Measurements from ENCODE around the gene TMIE.

TMIE gene

DNA sequence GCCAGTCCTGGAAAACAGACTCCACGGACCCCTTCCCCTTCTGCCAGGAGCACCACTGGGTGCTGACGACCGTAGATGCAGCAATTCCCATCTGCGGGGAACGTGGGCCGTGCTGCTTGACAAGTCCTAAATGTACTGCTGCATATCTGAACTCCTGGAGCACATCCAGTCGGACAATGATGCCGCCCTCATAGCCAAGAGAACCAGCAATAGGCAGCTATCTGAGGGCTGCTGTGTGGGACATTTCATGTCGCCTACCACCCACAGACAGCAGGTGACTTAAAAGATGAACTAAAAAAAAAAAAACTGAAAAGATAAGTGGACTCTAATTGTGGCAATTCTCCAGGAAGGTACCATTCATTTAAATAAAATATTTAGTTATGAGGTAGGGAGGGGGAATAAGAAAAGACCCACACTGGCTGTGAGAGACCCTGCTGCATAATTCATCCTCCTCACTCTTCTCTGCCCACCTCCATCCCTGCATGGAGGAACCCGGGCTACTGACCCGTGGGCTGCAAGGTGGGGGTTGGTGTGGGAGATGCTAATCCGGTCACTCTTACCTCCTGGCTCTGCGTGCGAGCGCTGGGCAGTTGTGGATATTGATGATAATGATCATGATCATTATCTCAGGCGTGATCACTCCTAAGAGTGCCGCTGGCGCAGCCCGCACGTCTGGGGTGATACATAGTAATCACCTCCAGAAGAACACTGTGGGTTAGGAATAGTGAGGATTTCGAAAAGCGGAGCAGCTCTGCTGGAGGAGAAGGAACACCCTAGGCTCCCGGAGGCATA, 36.0 kb upstream of the TMIE start:
- ChIA-PET POLR2A (no interaction called here), CTCF (interaction anchor here (1.0 to 2.5 kb wide), 3 partner anchors 9 to 177 kb away, joined by 3 to 8 read pairs (median 3); no protein-coding TSS in a partner anchor)
- H3K4me3 ChIP-seq (ENCODE audit: low read depth, low read length), result no peak overlapping the region
- TF ChIP-seq, protein P1, sequence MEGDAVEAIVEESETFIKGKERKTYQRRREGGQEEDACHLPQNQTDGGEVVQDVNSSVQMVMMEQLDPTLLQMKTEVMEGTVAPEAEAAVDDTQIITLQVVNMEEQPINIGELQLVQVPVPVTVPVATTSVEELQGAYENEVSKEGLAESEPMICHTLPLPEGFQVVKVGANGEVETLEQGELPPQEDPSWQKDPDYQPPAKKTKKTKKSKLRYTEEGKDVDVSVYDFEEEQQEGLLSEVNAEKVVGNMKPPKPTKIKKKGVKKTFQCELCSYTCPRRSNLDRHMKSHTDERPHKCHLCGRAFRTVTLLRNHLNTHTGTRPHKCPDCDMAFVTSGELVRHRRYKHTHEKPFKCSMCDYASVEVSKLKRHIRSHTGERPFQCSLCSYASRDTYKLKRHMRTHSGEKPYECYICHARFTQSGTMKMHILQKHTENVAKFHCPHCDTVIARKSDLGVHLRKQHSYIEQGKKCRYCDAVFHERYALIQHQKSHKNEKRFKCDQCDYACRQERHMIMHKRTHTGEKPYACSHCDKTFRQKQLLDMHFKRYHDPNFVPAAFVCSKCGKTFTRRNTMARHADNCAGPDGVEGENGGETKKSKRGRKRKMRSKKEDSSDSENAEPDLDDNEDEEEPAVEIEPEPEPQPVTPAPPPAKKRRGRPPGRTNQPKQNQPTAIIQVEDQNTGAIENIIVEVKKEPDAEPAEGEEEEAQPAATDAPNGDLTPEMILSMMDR (IDR thresholded peaks at IDR 0.05; ENCODE audit: insufficient read depth, low read length, missing control alignments), result no peak
- no peak for DNase-seq (ENCODE audit: low read depth, low spot score)

DNA sequence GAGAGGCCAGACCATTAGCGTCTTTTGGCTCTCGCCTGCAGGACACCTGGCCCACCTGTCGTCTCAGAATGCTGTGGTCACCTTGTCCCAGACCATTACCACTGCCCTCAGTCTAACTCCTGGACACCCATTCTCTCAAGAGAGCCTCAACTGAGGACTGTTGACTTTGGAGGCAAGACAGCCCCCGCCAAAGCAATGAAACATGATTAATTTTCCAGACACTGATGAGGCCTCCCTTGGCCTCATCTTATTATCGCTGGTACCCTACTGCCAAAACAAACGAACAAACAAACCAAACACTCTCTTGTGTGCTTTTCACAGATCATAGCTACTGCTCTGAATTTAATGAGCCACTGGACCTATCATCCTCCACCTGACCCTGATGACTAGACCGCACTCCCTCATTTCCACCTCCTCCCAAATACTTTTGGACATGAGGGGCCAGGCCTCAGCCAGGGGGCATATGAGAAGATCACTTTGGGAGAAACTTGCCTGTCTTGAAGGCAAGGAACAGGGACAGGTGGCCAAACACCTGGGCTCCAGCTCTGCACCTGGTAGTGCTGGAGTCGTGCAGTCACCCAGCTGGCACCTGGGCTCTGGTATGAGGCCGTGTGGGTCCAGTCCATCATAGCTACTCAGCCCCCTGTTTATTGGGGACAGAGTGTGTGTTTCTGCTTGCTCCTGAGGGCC, 35.3 kb upstream of the TMIE start:
- H3K4me3 ChIP-seq (ENCODE audit: low read depth, low read length), result no peak overlapping the region
- TF ChIP-seq, protein P1 (IDR thresholded peaks at IDR 0.05; ENCODE audit: insufficient read depth, low read length, missing control alignments), result no peak
- ChIA-PET CTCF (interaction anchor here (2.5 kb wide), 1 partner anchor 177 kb away, joined by 8 read pairs; no protein-coding TSS in a partner anchor), POLR2A (no interaction called here)
- no peak for DNase-seq (ENCODE audit: low read depth, low spot score)

DNA sequence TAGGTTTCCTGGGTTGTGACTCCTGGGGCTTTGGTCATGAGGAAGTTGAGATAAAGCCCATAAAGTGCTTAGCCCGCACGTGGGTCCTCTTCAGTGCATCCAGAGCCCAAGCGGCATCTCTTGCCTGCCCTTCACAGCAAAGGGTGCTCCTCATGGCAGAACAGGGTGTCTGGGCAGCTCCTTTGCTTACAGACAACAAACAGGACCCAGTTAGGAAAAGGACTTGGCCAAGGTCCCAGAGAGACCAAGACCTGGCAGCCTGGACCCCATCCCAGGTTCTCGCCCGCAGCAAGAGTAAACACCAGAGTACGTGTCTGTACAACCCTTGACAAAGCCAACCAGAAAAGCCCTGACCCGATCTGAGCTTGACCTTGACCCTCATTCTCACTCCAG, 34.7 kb upstream of the TMIE start:
- TF ChIP-seq, protein P1 (IDR thresholded peaks at IDR 0.05; ENCODE audit: insufficient read depth, low read length, missing control alignments), result no peak
- no peak for DNase-seq (ENCODE audit: low read depth, low spot score)
- CTCF ChIA-PET, result interaction anchor here (0.8 to 2.5 kb wide), 2 partner anchors 178 to 179 kb away, joined by 3 to 8 read pairs; no protein-coding TSS in a partner anchor
- no peak overlapping the region for H3K4me3 ChIP-seq (ENCODE audit: low read depth, low read length)
- POLR2A ChIA-PET, result no interaction called here

DNA sequence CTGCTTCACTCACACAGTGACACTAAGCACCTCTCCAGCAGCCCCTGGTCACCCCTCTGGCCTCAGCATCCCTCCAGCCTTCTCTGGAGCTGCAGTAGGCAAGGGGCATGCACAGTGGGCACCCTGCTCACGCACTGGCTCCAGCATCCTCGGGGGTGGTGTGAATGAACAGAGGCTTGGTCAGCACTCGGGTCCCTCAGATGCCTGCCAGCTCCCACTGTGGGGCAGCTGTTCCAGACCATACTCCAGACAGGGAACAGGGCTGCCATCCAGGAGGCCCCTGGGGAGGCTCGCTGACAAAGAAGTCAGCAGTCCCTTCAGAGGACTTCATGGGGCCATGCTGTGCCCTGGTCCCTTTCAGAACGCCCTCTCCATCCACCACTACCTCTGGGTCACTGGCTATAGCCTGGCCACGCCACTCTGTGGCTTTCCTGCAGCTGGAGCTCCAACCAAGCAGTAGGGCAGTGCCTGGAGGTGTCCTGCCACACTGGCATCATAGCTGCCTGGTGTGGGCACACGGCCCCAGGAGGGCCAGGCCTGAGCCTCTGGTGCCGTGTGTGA, 34.1 kb upstream of the TMIE start:
- H3K4me3 ChIP-seq (ENCODE audit: low read depth, low read length), result no peak overlapping the region
- ChIA-PET CTCF (interaction anchor here (0.8 to 2.5 kb wide), 2 partner anchors 178 to 180 kb away, joined by 3 to 8 read pairs; no protein-coding TSS in a partner anchor), POLR2A (no interaction called here)
- DNase-seq (ENCODE audit: low read depth, low spot score), result no peak
- TF ChIP-seq, protein P1 (IDR thresholded peaks at IDR 0.05; ENCODE audit: insufficient read depth, low read length, missing control alignments), result no peak

DNA sequence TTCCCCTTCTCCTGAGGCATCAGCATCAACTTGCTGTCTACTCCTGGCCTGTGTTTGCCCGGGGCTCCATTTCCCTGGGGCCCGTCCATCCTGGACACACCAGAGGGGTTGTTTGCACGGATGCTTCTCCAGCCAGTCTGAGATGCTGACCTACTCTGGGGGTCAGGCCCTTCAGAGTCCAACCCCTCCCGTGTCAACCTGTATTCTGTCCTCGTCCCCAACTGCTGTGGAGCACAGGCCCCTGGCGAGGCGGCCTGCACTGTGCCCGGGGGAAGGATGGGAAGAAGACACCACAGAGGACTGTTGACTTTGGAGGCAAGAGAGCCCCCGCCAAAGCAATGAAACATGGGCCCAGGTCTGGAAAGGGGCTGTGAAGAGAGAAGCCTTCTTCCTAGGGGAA, 33.5 kb upstream of the TMIE start:
- ChIA-PET POLR2A (no interaction called here), CTCF (interaction anchor here (2.5 kb wide), 1 partner anchor 179 kb away, joined by 8 read pairs; no protein-coding TSS in a partner anchor)
- TF ChIP-seq, protein P1 (IDR thresholded peaks at IDR 0.05; ENCODE audit: insufficient read depth, low read length, missing control alignments), result no peak
- DNase-seq (ENCODE audit: low read depth, low spot score), result no peak
- no peak overlapping the region for H3K4me3 ChIP-seq (ENCODE audit: low read depth, low read length)

DNA sequence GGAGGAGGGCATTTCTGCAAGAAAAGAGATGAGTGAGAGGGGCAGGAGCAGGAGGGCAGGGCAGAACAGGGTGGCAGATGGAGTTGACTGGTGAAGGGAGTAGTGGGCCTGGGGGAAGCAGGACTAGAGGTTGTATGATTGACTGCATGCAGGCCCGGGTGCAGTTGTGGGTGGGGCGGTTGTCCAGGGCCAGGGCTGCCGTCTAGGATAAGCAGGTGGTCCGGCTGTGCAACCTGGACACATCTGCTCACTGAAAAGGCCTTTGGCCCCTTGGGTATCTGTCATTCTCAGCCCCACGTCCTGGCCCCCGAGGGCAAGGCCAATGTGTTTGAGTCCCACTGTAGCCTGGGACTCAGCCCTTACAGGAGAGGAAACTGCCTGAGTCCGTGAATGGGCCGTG, 33.1 kb upstream of the TMIE start:
- H3K4me3 ChIP-seq (ENCODE audit: low read depth, low read length), result no peak overlapping the region
- no peak for DNase-seq (ENCODE audit: low read depth, low spot score)
- TF ChIP-seq, protein P1 (IDR thresholded peaks at IDR 0.05; ENCODE audit: insufficient read depth, low read length, missing control alignments), result no peak
- POLR2A ChIA-PET, result no interaction called here
- CTCF ChIA-PET, result interaction anchor here (1.1 kb wide), 1 partner anchor 180 kb away, joined by 3 read pairs; no protein-coding TSS in a partner anchor

Data from AG04449 (cell line).